Measurements from ENCODE around the gene RALGPS2.
"Not testable (repeated sequence)": the region's sequence is repeated elsewhere in the genome, so short reads cannot be mapped to it uniquely, and the experiment has no call there.

The RALGPS2 gene

GRCh38 chr1:178946855-178947676 lies 222.0 kb downstream of the RALGPS2 start:
- DNase-seq, result no peak

- no peak for DNase-seq
Measured at GRCh38 chr1:178947677-178947981, 222.6 kb downstream of the RALGPS2 start.

GRCh38 chr1:178948676-178949075 lies 223.6 kb downstream of the RALGPS2 start:
- DNase-seq, result no peak

- not testable (repeated sequence) for DNase-seq
Measured at GRCh38 chr1:178949866-178950265, 224.8 kb downstream of the RALGPS2 start.

GRCh38 chr1:178951600-178951999 lies 226.6 kb downstream of the RALGPS2 start:
- DNase-seq, result no peak

GRCh38 chr1:178953034-178953433 lies 228.0 kb downstream of the RALGPS2 start:
- DNase-seq, result no peak

GRCh38 chr1:178953538-178954324 lies 228.7 kb downstream of the RALGPS2 start:
- no peak for DNase-seq

- DNase-seq, result no peak
Measured at GRCh38 chr1:178954325-178954690, 229.3 kb downstream of the RALGPS2 start.

GRCh38 chr1:178954937-178955336 lies 229.9 kb downstream of the RALGPS2 start:
- no peak for DNase-seq

- DNase-seq, result no peak
Measured at GRCh38 chr1:178955391-178955954, 230.4 kb downstream of the RALGPS2 start.

- no peak for DNase-seq
Measured at GRCh38 chr1:178958491-178958890, 233.4 kb downstream of the RALGPS2 start.

- no peak for DNase-seq
Measured at GRCh38 chr1:178959543-178960460, 234.8 kb downstream of the RALGPS2 start.

- DNase-seq, result no peak
Measured at GRCh38 chr1:178960482-178961240, 235.6 kb downstream of the RALGPS2 start.

GRCh38 chr1:178961331-178961730 lies 236.3 kb downstream of the RALGPS2 start:
- DNase-seq, result no peak

- DNase-seq, result no peak
Measured at GRCh38 chr1:178961868-178962267, 236.8 kb downstream of the RALGPS2 start.

- DNase-seq, result no peak
Measured at GRCh38 chr1:178962853-178963711, 238.0 kb downstream of the RALGPS2 start.

GRCh38 chr1:178964469-178965330 lies 239.7 kb downstream of the RALGPS2 start:
- DNase-seq, result no peak

GRCh38 chr1:178966312-178966711 lies 241.3 kb downstream of the RALGPS2 start:
- no peak for DNase-seq

- no peak for DNase-seq
Measured at GRCh38 chr1:178969226-178969987, 244.4 kb downstream of the RALGPS2 start.
